C4-2B (cell line): ENCODE data around the gene ZDHHC18.
A peak's percentile ranks its signal among the peaks of the same experiment; 100 is the strongest.

Source experiments
- CTCF ChIP-seq: fragments of 450-650 bp; conservative IDR thresholded peaks from 2 replicates; pipeline ENCODE4 v1.5.1; 2017; ENCODE audit warnings: mild to moderate bottlenecking
- ZFX ChIP-seq: fragments of 450-650 bp; IDR thresholded peaks from 2 replicates; pipeline ENCODE4 v1.6.1; 2017

- TF ChIP-seq CTCF (peak; percentile 92), ZFX (no peak)
Observed at GRCh38 chr1:26853156-26853555, 26.7 kb downstream of the ZDHHC18 start.
